PC-3 (cell line): Measurements from ENCODE around the gene METTL16. TPM values are rescaled to one million over a fixed set of nuclear protein-coding genes. Genes with fewer than 3 reads are reported as not detected.

Experiments used
- ATAC-seq: fragments of 200-7000 bp; cut with Tn5 transposase; 2 replicates; pipeline ENCODE4 v1.9.1; 2020; ENCODE audit warnings: mild to moderate bottlenecking, moderate library complexity
- BruUV-seq: library from RNA; stranded (reverse); fragments of 400-500 nt; replicated peaks from 2 replicates; lab custom pipeline; 2021; lab: Mats Ljungman, UMichigan
- CTCF ChIA-PET: fragments of 300-600 bp; sonication (Branson Sonifier 250); formaldehyde crosslinking; loops from one replicate; lab custom pipeline; 2022; ENCODE audit warnings: antibody characterized with exemption; lab: Charles Lee
- POLR2A ChIA-PET: fragments of 300-600 bp; sonication (Branson Sonifier 250); formaldehyde crosslinking; loops from one replicate; lab custom pipeline; 2022; ENCODE audit warnings: antibody characterized with exemption; ENCODE audit not compliant: unreplicated experiment; lab: Charles Lee
- DNase-seq: peaks from one replicate; pipeline ENCODE4 v3.0.0-alpha.2; 2015
- H2AFZ ChIP-seq: fragments of 300-600 bp; sonication (generic); 2 replicates; pipeline ENCODE4 v1.6.0; 2016; ENCODE audit warnings: antibody characterized with exemption, low read length
- H3F3A ChIP-seq: fragments of 300-600 bp; sonication (generic); one replicate; pipeline ENCODE4 v1.6.0; 2017; ENCODE audit warnings: antibody characterized with exemption, low read length, control low read depth, mild to moderate bottlenecking; ENCODE audit not compliant: unreplicated experiment
- H3K27ac ChIP-seq: fragments of 300-600 bp; sonication (generic); 2 replicates; pipeline ENCODE4 v1.5.1; 2016; ENCODE audit warnings: mild to moderate bottlenecking, low read length
- H3K27me3 ChIP-seq: fragments of 300-600 bp; sonication (generic); 2 replicates; pipeline ENCODE4 v1.6.1; 2016; ENCODE audit warnings: low read length, mixed read lengths
- H3K36me3 ChIP-seq: fragments of 300-600 bp; sonication (generic); 2 replicates; pipeline ENCODE4 v1.6.1; 2016; ENCODE audit warnings: low read depth, mixed run types, low read length, mixed read lengths
- H3K4me1 ChIP-seq: fragments of 300-600 bp; sonication (generic); 2 replicates; pipeline ENCODE4 v1.5.1; 2016; ENCODE audit warnings: low read length; ENCODE audit not compliant: insufficient read depth
- H3K4me2 ChIP-seq: fragments of 300-600 bp; sonication (generic); 2 replicates; pipeline ENCODE4 v1.6.0; 2016; ENCODE audit warnings: low read length
- H3K4me3 ChIP-seq: fragments of 300-600 bp; sonication (generic); 2 replicates; pipeline ENCODE4 v1.5.1; 2016; ENCODE audit warnings: mild to moderate bottlenecking, low read length, mixed read lengths
- H3K79me2 ChIP-seq: fragments of 300-600 bp; sonication (generic); 2 replicates; pipeline ENCODE4 v1.6.1; 2017; ENCODE audit warnings: low read length, mixed read lengths
- H3K9ac ChIP-seq: fragments of 300-600 bp; sonication (generic); 2 replicates; pipeline ENCODE4 v1.6.0; 2016; ENCODE audit warnings: mild to moderate bottlenecking, low read length
- H3K9me2 ChIP-seq: fragments of 300-600 bp; sonication (generic); replicated peaks from 2 replicates; pipeline ENCODE4 v1.6.1; 2016; ENCODE audit warnings: mixed run types, low read length, mixed read lengths
- H3K9me3 ChIP-seq: fragments of 300-600 bp; sonication (generic); 2 replicates; pipeline ENCODE4 v1.6.1; 2016; ENCODE audit warnings: low read length, mixed read lengths
- H4K20me1 ChIP-seq: fragments of 300-600 bp; sonication (generic); 2 replicates; pipeline ENCODE4 v1.6.1; 2016; ENCODE audit warnings: low read length, mixed read lengths
- EZH2 ChIP-seq: fragments of 300-600 bp; sonication (generic); IDR thresholded peaks from one replicate; pipeline ENCODE4 v1.6.1; 2017; ENCODE audit warnings: antibody characterized with exemption, mild to moderate bottlenecking, low read length; ENCODE audit not compliant: unreplicated experiment
- EZH2phosphoT487 ChIP-seq: fragments of 300-600 bp; sonication (generic); IDR thresholded peaks from 2 replicates; pipeline ENCODE4 v1.6.1; 2018; ENCODE audit warnings: mild to moderate bottlenecking, antibody characterized with exemption, low read length, borderline replicate concordance
- intact Hi-C: fragments of 100-400 bp; cut with micrococcal nuclease; formaldehyde crosslinking; loops from 2 replicates; pipeline ENCODE4 v1.9.0; 2023
- total RNA-seq: library from RNA; depleted of rRNA; stranded (reverse); fragments of >200 nt; gene quantifications from 2 replicates; pipeline ENCODE4 v1.2.3, GENCODE V29; 2014
- TF ChIP-seq, protein P1 (sequence below): fragments of 300-600 bp; sonication (generic); conservative IDR thresholded peaks from 2 replicates; pipeline ENCODE4 v1.5.1; 2017; ENCODE audit warnings: antibody characterized with exemption, low read depth, mild to moderate bottlenecking, low read length

The METTL16 gene
- total RNA-seq, 1 experiment from 2014 or later = 20.8 TPM

DNA sequence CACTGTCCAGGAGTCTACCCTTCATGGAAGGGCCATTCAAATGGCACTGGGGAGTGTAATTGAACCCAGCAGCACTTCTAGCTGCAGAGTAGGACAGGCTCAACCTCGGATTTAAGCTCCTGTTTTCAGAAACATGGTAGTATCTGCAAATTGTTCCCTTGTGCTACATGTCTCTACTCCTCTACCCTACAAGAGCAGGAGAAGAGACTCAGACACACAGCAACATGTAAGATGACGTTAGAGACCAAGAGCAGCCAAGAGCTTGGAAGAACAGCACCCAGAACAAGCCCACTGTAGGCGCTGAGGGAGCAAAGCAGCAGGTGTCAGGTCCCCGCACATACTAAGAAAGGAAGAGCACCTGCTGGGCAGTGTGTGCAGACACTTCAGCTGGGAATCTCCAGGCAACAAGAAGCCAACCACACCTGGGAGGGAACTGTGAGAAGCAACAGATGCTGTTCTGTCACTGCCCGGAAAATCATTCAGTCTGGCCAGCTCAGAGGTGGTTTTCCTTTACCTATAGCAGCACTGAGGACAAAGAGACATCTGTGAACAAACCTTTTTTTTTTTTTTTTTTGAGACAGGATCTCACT is 75.3 kb downstream of the METTL16 start:
- DNase-seq (no peak), ATAC-seq (no peak)
- H4K20me1 ChIP-seq = no peaks in the 10 kb centered on the region
- ChIA-PET CTCF (no interaction called here), POLR2A (no interaction called here)
- no peaks in the 10 kb centered on the region for H3K4me1 ChIP-seq
- intact Hi-C loops = no loop called here
- no peaks in the 10 kb centered on the region for H3K9me3 ChIP-seq
- H3K36me3 ChIP-seq = peaks cover 7% of the 10 kb centered on the region; the same call in 1 of the 2 replicates
- H3K79me2 ChIP-seq = no peaks in the 10 kb centered on the region
- H3F3A ChIP-seq = no peaks in the 10 kb centered on the region
- no peak overlapping the region for H2AFZ ChIP-seq
- no peak overlapping the region for H3K27ac ChIP-seq
- no TSS peak for BruUV-seq
- H3K4me3 ChIP-seq = no peak overlapping the region
- H3K9me2 ChIP-seq = no peaks in the 10 kb centered on the region
- no peaks in the 10 kb centered on the region for H3K27me3 ChIP-seq
- no peak overlapping the region for H3K9ac ChIP-seq
- TF ChIP-seq EZH2phosphoT487 (no peak), EZH2 (no peak)
- TF ChIP-seq, protein P1, sequence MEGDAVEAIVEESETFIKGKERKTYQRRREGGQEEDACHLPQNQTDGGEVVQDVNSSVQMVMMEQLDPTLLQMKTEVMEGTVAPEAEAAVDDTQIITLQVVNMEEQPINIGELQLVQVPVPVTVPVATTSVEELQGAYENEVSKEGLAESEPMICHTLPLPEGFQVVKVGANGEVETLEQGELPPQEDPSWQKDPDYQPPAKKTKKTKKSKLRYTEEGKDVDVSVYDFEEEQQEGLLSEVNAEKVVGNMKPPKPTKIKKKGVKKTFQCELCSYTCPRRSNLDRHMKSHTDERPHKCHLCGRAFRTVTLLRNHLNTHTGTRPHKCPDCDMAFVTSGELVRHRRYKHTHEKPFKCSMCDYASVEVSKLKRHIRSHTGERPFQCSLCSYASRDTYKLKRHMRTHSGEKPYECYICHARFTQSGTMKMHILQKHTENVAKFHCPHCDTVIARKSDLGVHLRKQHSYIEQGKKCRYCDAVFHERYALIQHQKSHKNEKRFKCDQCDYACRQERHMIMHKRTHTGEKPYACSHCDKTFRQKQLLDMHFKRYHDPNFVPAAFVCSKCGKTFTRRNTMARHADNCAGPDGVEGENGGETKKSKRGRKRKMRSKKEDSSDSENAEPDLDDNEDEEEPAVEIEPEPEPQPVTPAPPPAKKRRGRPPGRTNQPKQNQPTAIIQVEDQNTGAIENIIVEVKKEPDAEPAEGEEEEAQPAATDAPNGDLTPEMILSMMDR = no peak
- no peak overlapping the region for H3K4me2 ChIP-seq

DNA sequence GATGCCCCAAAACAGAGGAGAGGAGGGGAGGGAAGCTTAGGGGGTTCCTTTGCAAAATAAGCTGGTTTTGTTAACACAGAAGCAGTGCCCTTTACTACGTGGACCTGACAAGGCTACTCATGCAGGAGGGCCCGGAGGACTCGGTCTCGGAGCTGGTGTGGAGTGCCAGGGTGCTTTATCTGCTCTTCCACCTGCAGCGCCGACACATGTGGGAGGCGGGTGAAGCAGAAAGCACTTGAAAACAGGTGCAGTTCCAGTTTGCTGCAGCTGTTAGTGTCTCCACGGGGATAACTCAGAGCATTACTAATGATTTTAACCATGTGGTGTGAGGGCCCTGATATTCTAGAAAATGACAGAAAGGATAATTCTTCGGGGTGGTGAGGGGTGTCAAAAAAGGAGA is 75.8 kb downstream of the METTL16 start:
- no peaks in the 10 kb centered on the region for H4K20me1 ChIP-seq

More for the DNA sequence above, 75.8 kb downstream of the METTL16 start:
- no TSS peak for BruUV-seq
- POLR2A ChIA-PET = no interaction called here
- no peak for ATAC-seq
- no peak for TF ChIP-seq EZH2
- TF ChIP-seq EZH2phosphoT487 = no peak
- TF ChIP-seq, protein P1 = no peak
- Histone ChIP-seq H3K4me3 (no peak overlapping the region), H3K4me2 (no peak overlapping the region), H3K36me3 (peaks cover 7% of the 10 kb centered on the region; the same call in 1 of the 2 replicates), H3K4me1 (no peaks in the 10 kb centered on the region), H3K79me2 (no peaks in the 10 kb centered on the region), H2AFZ (no peak overlapping the region), H3K9me2 (no peaks in the 10 kb centered on the region), H3K27ac (no peak overlapping the region), H3F3A (no peaks in the 10 kb centered on the region), H3K9ac (no peak overlapping the region), H3K9me3 (no peaks in the 10 kb centered on the region), H3K27me3 (no peaks in the 10 kb centered on the region)
- DNase-seq = no peak
- CTCF ChIA-PET = no interaction called here
- intact Hi-C loops = no loop called here
